Esophagus squamous epithelium (tissue), 5 donors: ENCODE data around the gene RAB40B. TPM values are rescaled to one million over a fixed set of nuclear protein-coding genes. Genes with fewer than 3 reads are reported as not detected.

Experiments
- DNase-seq: peaks from one replicate; lab custom pipeline; 2025; lab: John Stamatoyannopoulos, UW
- H3K27ac ChIP-seq, 4 donors: fragments of 200-600 bp; sonication (generic); one replicate each; pipeline ENCODE4 v1.5.1; 2016 to 2019; ENCODE audit warnings: mild to moderate bottlenecking in 1 of 4
- H3K27me3 ChIP-seq, 4 donors: fragments of 200-600 bp; sonication (generic); 1 replicate in 3 of 4; 2 replicates in 1 of 4; pipeline versions ENCODE4 v1.5.1 to v1.6.0; 2017 to 2021; ENCODE audit warnings: antibody characterized with exemption in 1 of 4
- H3K36me3 ChIP-seq, 3 donors: fragments of 200-600 bp; sonication (generic); one replicate each; pipeline ENCODE4 v1.5.1; 2016 to 2019
- H3K4me1 ChIP-seq, 3 donors: fragments of 200-600 bp; sonication (generic); one replicate each; pipeline ENCODE4 v1.5.1; 2017 to 2019
- H3K4me3 ChIP-seq, 4 donors: fragments of 200-600 bp; sonication (generic); 1 replicate in 3 of 4; 2 replicates in 1 of 4; pipeline ENCODE4 v1.5.1; 2016 to 2019; ENCODE audit warnings: mild to moderate bottlenecking in 2 of 4, moderate library complexity in 1 of 4
- H3K9me3 ChIP-seq, 3 donors: fragments of 200-600 bp; sonication (generic); one replicate each; pipeline ENCODE4 v1.5.1; 2016 to 2019
- POLR2A ChIP-seq, 4 donors: fragments of 450-650 bp; IDR thresholded peaks; one replicate each; pipeline ENCODE4 v1.6.1; 2017; ENCODE audit warnings: antibody characterized with exemption in 4 of 4, mild to moderate bottlenecking in 4 of 4, moderate library complexity in 3 of 4
- WGBS, 2 donors: methylation state at CpG; one replicate each; pipeline ENCODE4 v1.1.5; 2018; 5-methylcytosine and 5-hydroxymethylcytosine counted together
- intact Hi-C: fragments of 100-400 bp; cut with DNase I; formaldehyde crosslinking; loops from one replicate; pipeline ENCODE4 v1.15.0; 2022
- total RNA-seq, 4 donors: library from RNA; depleted of rRNA; stranded (reverse); fragments of >200 nt; gene quantifications; one replicate each; pipeline ENCODE4 v1.1.0, GENCODE V29; 2016
- TF ChIP-seq, protein P1 (sequence below), 6 experiments: fragments of 450-650 bp in 4 of 6; fragments of 200-600 bp in 2 of 6; sonication (generic) in 2 of 6; IDR thresholded peaks; one replicate each; pipeline ENCODE4 v1.5.1; 2016 to 2019; ENCODE audit warnings: antibody characterized with exemption in 6 of 6, mild to moderate bottlenecking in 4 of 6, moderate library complexity in 4 of 6
- donor health status: DM: yes; HTN: yes; CAD: no.

The RAB40B gene
- total RNA-seq, 4 donors from 2014 or later, result 3.4 to 20.8 (median 9.8) TPM

DNA sequence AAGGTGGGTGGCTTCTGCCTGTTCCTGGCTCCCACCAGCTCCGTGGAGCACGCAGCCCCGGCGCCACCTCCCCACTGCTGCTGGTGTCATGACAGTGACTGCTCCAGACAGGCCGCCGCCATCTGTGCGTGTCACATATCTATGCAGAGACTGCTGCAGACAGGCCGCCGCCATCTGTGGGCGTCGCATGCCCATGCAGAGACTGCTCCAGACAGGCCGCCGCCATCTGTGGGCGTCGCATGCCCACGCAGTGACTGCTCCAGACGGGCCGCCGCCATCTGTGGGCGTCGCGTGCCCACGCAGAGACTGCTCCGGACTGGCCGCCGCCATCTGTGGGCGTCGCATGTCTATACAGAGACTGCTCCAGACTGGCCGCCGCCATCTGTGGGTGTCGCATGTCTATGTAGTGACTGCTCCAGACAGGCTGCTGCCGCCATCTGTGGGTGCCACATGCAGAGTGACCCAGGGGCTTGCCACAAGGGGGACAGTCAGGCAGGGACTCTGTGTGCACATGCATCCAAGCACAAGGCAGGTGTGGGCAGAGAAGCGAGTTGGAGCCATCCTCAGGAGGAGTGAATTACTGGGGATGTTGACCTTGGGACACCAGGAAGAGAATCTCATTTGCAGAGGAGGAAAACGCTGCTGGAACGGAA, 14.7 kb upstream of the RAB40B start:
- H3K27me3 ChIP-seq, result peaks cover 0 to 10% (median 0%) of the 10 kb centered on the region in 4 donors
- intact Hi-C loops, result no loop called here
- TF ChIP-seq, protein P1, sequence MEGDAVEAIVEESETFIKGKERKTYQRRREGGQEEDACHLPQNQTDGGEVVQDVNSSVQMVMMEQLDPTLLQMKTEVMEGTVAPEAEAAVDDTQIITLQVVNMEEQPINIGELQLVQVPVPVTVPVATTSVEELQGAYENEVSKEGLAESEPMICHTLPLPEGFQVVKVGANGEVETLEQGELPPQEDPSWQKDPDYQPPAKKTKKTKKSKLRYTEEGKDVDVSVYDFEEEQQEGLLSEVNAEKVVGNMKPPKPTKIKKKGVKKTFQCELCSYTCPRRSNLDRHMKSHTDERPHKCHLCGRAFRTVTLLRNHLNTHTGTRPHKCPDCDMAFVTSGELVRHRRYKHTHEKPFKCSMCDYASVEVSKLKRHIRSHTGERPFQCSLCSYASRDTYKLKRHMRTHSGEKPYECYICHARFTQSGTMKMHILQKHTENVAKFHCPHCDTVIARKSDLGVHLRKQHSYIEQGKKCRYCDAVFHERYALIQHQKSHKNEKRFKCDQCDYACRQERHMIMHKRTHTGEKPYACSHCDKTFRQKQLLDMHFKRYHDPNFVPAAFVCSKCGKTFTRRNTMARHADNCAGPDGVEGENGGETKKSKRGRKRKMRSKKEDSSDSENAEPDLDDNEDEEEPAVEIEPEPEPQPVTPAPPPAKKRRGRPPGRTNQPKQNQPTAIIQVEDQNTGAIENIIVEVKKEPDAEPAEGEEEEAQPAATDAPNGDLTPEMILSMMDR (IDR thresholded peaks at IDR 0.05), result no peak
- no peak for TF ChIP-seq POLR2A (IDR thresholded peaks at IDR 0.05)
- peaks cover 13 to 24% (median 15%) of the 10 kb centered on the region in 3 donors for H3K4me1 ChIP-seq
- H3K4me3 ChIP-seq, result no peak overlapping the region
- H3K27ac ChIP-seq, result no peak overlapping the region
- H3K36me3 ChIP-seq, result no peaks in the 10 kb centered on the region
- no peaks in the 10 kb centered on the region for H3K9me3 ChIP-seq
- DNase-seq, result no peak
- 77 to 85% methylated on average over 3 to 11 of the region's 35 CpGs for WGBS, 2 donors

DNA sequence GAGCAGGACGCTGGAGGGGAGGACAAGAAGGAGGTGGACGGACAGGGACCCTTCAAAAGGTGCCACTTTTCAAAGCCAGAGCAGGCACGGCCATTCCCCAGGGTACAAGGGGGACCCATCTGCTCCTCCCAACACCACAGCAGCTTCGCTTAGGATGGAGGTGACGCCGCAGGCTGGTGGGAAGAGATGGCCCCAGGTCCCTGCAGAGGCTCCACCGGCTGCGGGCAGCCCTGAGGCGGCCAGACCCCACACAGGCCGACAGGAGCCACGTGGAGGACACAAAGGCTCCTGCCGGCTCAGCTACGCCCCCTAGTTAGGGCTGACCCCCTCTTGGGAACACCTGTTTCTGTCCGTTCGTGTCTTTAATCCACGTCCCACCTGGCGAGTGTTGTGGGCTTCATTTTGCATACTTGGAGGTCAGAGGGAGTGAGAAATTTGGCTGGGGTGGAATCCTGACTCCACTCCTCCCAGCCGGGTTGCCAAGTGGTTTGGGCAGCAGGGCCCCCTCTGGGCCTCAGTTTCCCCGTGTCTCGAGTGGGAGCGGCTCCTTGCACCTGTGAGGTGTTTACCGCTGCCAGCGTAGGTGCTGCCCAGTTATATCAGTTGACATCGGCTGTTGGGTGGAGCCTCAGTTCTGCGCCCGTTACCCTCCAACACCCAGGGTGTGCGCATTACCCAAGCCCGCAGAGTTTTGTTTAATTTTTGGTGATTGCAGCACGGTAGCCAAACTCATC, 12.2 kb upstream of the RAB40B start:
- Histone ChIP-seq H3K36me3 (no peaks in the 10 kb centered on the region), H3K4me3 (no peak overlapping the region), H3K27me3 (peaks cover 0 to 10% (median 0%) of the 10 kb centered on the region in 4 donors), H3K9me3 (no peaks in the 10 kb centered on the region), H3K4me1 (peaks cover 0 to 11% (median under 1%) of the 10 kb centered on the region in 3 donors), H3K27ac (no peak overlapping the region)
- TF ChIP-seq, protein P1 (IDR thresholded peaks at IDR 0.05), result no peak
- no peak for TF ChIP-seq POLR2A (IDR thresholded peaks at IDR 0.05)
- WGBS, 2 donors, result 66 to 70% methylated on average over 19 to 25 of the region's 29 CpGs
- intact Hi-C loops, result no loop called here
- no peak for DNase-seq

- Histone ChIP-seq H3K4me1 (peaks cover 0 to 9% (median 0%) of the 10 kb centered on the region in 3 donors), H3K27ac (no peak overlapping the region), H3K9me3 (no peaks in the 10 kb centered on the region), H3K27me3 (peaks cover 0 to 10% (median 0%) of the 10 kb centered on the region in 4 donors), H3K4me3 (no peak overlapping the region), H3K36me3 (no peaks in the 10 kb centered on the region)
- TF ChIP-seq, protein P1 (IDR thresholded peaks at IDR 0.05), result no peak
- no peak for TF ChIP-seq POLR2A (IDR thresholded peaks at IDR 0.05)
- intact Hi-C loops, result loop anchor here (10.0 kb wide), 1 partner anchor 45 kb away; the partner anchor contains the start of gene TBCD
- WGBS, 2 donors, result 85% methylated on average over 7 of the region's 25 CpGs; no CpG with 5 or more reads in 1 of the 2 donors
- no peak for DNase-seq
Observed at GRCh38 chr17:82709676-82710498, 11.4 kb upstream of the RAB40B start.

DNA sequence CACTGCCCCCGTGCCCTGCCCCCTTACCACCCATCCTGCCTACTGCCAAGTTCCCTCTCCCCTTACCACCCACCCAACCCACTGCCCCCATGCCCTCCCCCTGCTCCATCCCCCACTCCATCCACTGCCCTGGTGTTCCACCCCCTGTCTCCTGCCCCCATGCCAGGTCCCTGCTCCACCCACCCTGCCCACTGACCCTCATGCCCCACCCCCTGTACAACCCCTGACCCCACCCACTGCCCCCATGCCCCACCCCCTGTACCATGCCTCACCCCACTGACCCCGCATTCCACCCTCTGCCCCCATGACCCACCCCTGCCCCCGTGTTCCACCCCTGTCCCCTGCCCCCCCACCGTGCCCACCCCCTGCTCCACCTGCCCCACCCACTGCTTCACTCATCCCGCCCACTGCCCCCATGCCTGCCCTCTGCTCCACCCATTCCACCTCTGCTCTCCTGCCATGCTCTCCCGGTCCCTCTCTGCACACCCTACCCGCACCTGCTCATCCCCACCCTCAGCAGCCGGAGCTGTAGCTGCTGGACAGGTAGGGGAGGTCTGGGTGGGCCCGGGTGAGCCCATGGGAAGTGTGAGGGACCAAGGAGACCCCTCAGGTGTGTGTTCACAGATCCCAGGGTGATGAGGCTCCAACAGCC, 10.7 kb upstream of the RAB40B start:
- Histone ChIP-seq H3K9me3 (no peaks in the 10 kb centered on the region), H3K4me1 (peaks cover 0 to 9% (median 0%) of the 10 kb centered on the region in 3 donors), H3K27me3 (peaks cover 0 to 10% (median 0%) of the 10 kb centered on the region in 4 donors), H3K4me3 (no peak overlapping the region), H3K27ac (no peak overlapping the region), H3K36me3 (no peaks in the 10 kb centered on the region)
- DNase-seq, result no peak
- 20% methylated on average over 1 of the region's 9 CpGs; no CpG with 5 or more reads in 1 of the 2 donors for WGBS, 2 donors
- intact Hi-C loops, result loop anchor here (10.0 kb wide), 1 partner anchor 46 kb away; the partner anchor contains the start of gene TBCD
- TF ChIP-seq, protein P1 (IDR thresholded peaks at IDR 0.05), result no peak
- TF ChIP-seq POLR2A (IDR thresholded peaks at IDR 0.05), result no peak
